ENCODE measurements around the gene COL27A1.

COL27A1 gene

GRCh38 chr9:114171500-114171899 is 16.2 kb downstream of the COL27A1 start:
- no peak overlapping the region for H3K4me3 ChIP-seq (ENCODE audit: low read depth, low read length)
- no peak overlapping the region for H3K27ac ChIP-seq
- no peaks in the 10 kb centered on the region for H3K4me1 ChIP-seq
- H3K4me2 ChIP-seq (ENCODE audit: low read length) = no peak overlapping the region
- H3K79me2 ChIP-seq = no peaks in the 10 kb centered on the region
- H2AFZ ChIP-seq = no peak overlapping the region
- no peak overlapping the region for H3K9ac ChIP-seq
- no peaks in the 10 kb centered on the region for H3K27me3 ChIP-seq (ENCODE audit: control insufficient read depth, insufficient read depth, low read length)
- TF ChIP-seq CTCF (IDR thresholded peaks at IDR 0.05) = no peak
- H3K36me3 ChIP-seq (ENCODE audit: control insufficient read depth, insufficient read depth, low read length) = no peaks in the 10 kb centered on the region
- no peaks in the 10 kb centered on the region for H3K9me3 ChIP-seq (ENCODE audit: control insufficient read depth, low read length)

- no peak overlapping the region for H3K27ac ChIP-seq
- no peaks in the 10 kb centered on the region for H3K4me1 ChIP-seq
- no peak overlapping the region for H3K4me2 ChIP-seq (ENCODE audit: low read length)
- H3K79me2 ChIP-seq = no peaks in the 10 kb centered on the region
- no peak overlapping the region for H3K9ac ChIP-seq
- H3K9me3 ChIP-seq (ENCODE audit: control insufficient read depth, low read length) = no peaks in the 10 kb centered on the region
- no peaks in the 10 kb centered on the region for H3K27me3 ChIP-seq (ENCODE audit: control insufficient read depth, insufficient read depth, low read length)
- H2AFZ ChIP-seq = no peak overlapping the region
- no peak for TF ChIP-seq CTCF (IDR thresholded peaks at IDR 0.05)
- H3K4me3 ChIP-seq (ENCODE audit: low read depth, low read length) = no peak overlapping the region
- no peaks in the 10 kb centered on the region for H3K36me3 ChIP-seq (ENCODE audit: control insufficient read depth, insufficient read depth, low read length)
Observed at GRCh38 chr9:114172981-114173833, 17.9 kb downstream of the COL27A1 start.

- no peaks in the 10 kb centered on the region for H3K9me3 ChIP-seq (ENCODE audit: control insufficient read depth, low read length)
- H3K4me3 ChIP-seq (ENCODE audit: low read depth, low read length) = no peak overlapping the region
- no peaks in the 10 kb centered on the region for H3K79me2 ChIP-seq
- no peak overlapping the region for H3K4me2 ChIP-seq (ENCODE audit: low read length)
- no peaks in the 10 kb centered on the region for H3K4me1 ChIP-seq
- no peaks in the 10 kb centered on the region for H3K36me3 ChIP-seq (ENCODE audit: control insufficient read depth, insufficient read depth, low read length)
- no peaks in the 10 kb centered on the region for H3K27me3 ChIP-seq (ENCODE audit: control insufficient read depth, insufficient read depth, low read length)
- no peak for TF ChIP-seq CTCF (IDR thresholded peaks at IDR 0.05)
- no peak overlapping the region for H2AFZ ChIP-seq
- no peak overlapping the region for H3K27ac ChIP-seq
- H3K9ac ChIP-seq = no peak overlapping the region
Observed at GRCh38 chr9:114174557-114174875, 19.2 kb downstream of the COL27A1 start.

- no peak overlapping the region for H2AFZ ChIP-seq
- no peak overlapping the region for H3K4me3 ChIP-seq (ENCODE audit: low read depth, low read length)
- no peaks in the 10 kb centered on the region for H3K79me2 ChIP-seq
- H3K27me3 ChIP-seq (ENCODE audit: control insufficient read depth, insufficient read depth, low read length) = no peaks in the 10 kb centered on the region
- no peak for TF ChIP-seq CTCF (IDR thresholded peaks at IDR 0.05)
- H3K4me2 ChIP-seq (ENCODE audit: low read length) = no peak overlapping the region
- H3K9ac ChIP-seq = no peak overlapping the region
- no peak overlapping the region for H3K27ac ChIP-seq
- no peaks in the 10 kb centered on the region for H3K4me1 ChIP-seq
- no peaks in the 10 kb centered on the region for H3K9me3 ChIP-seq (ENCODE audit: control insufficient read depth, low read length)
- H3K36me3 ChIP-seq (ENCODE audit: control insufficient read depth, insufficient read depth, low read length) = no peaks in the 10 kb centered on the region
Observed at GRCh38 chr9:114174876-114175771, 19.8 kb downstream of the COL27A1 start.

Data from parathyroid adenoma (tissue), 2 donors.